HepG2 (cell line): ENCODE measurements around the gene TMEM135. TPM values are rescaled to one million over a fixed set of nuclear protein-coding genes. Genes with fewer than 3 reads are reported as not detected.

Experiments used
- ATAC-seq: fragments of 200-7000 bp; cut with Tn5 transposase; 3 replicates; pipeline ENCODE4 v1.9.1; 2020; ENCODE audit warnings: mild to moderate bottlenecking, moderate library complexity
- BruUV-seq: library from RNA; stranded (reverse); fragments of 400-500 nt; replicated peaks from 2 replicates; lab custom pipeline; 2021; lab: Mats Ljungman, UMichigan
- CTCF ChIA-PET: fragments of 300-600 bp; formaldehyde crosslinking; extraction: SDS; loops from one replicate; lab custom pipeline; 2021; ENCODE audit warnings: low total read pairs, inconsistent platforms, low intra/inter-chr PET ratio; lab: Yijun Ruan, JAX
- POLR2A ChIA-PET: fragments of 350-600 bp; sonication (Branson Sonifier 250); formaldehyde crosslinking; loops from one replicate; lab custom pipeline; 2020; ENCODE audit warnings: antibody characterized with exemption, inconsistent platforms; lab: Yijun Ruan, JAX
- DNase-seq: peaks from one replicate; pipeline ENCODE4 v3.0.0-alpha.2; 2015; ENCODE audit warnings: low spot score
- FAIRE-seq: peaks from 3 replicates; lab custom pipeline; 2011; peaks lifted over from hg19 to GRCh38; lab: Jason Lieb, UNC
- H2AFZ ChIP-seq: one replicate; pipeline ENCODE4 v1.6.1; 2011; ENCODE audit warnings: low read length, inconsistent platforms
- H3K27ac ChIP-seq: fragments of 300-600 bp; 3 replicates; pipeline ENCODE4 v1.8.0; 2011; ENCODE audit warnings: mixed run types, mild to moderate bottlenecking, mixed read lengths, low read length, inconsistent platforms; ENCODE audit not compliant: insufficient read depth; ENCODE audit errors: extremely low read length
- H3K27me3 ChIP-seq, 2 experiments: fragments of 200-600 bp in 1 of 2; 2 replicates in 1 of 2; 3 replicates in 1 of 2; pipeline versions ENCODE4 v1.6.0 to v1.8.0; 2011; ENCODE audit warnings: low read length in 2 of 2, mild to moderate bottlenecking in 2 of 2, moderate library complexity in 2 of 2, inconsistent platforms in 1 of 2; ENCODE audit not compliant: insufficient read depth in 2 of 2, control insufficient read depth in 1 of 2
- H3K36me3 ChIP-seq, 2 experiments: fragments of 200-600 bp in 1 of 2; replicated peaks in 1 of 2; 2 replicates in 1 of 2; 3 replicates in 1 of 2; pipeline versions ENCODE4 v1.5.1 to v1.8.0; 2011; ENCODE audit warnings: low read length in 2 of 2, inconsistent platforms in 1 of 2; ENCODE audit not compliant: insufficient read depth in 2 of 2, control insufficient read depth in 1 of 2
- H3K4me1 ChIP-seq: 2 replicates; pipeline ENCODE4 v1.5.1; 2012; ENCODE audit warnings: low read length, inconsistent platforms; ENCODE audit not compliant: insufficient read depth
- H3K4me2 ChIP-seq: 2 replicates; pipeline ENCODE4 v1.6.0; 2011; ENCODE audit warnings: low read depth, low read length, inconsistent platforms
- H3K4me3 ChIP-seq, 3 experiments: fragments of 200-600 bp in 1 of 3; sonication (generic), shearing (Covaris generic) in 1 of 3; replicated peaks in 1 of 3; 2 replicates each; pipeline ENCODE4 v1.5.1; 2011 to 2016; ENCODE audit warnings: low read length in 3 of 3, inconsistent platforms in 2 of 3, low read depth in 2 of 3, mild to moderate bottlenecking in 2 of 3, control low read depth in 1 of 3, mixed read lengths in 1 of 3; ENCODE audit not compliant: insufficient read depth in 1 of 3
- H3K79me2 ChIP-seq: one replicate; pipeline ENCODE4 v1.6.1; 2011; ENCODE audit warnings: low read length, inconsistent platforms; ENCODE audit not compliant: insufficient read depth
- H3K9ac ChIP-seq: 2 replicates; pipeline ENCODE4 v1.6.0; 2011; ENCODE audit warnings: mild to moderate bottlenecking, low read depth, low read length, inconsistent platforms; ENCODE audit not compliant: insufficient read depth
- H3K9me3 ChIP-seq: 2 replicates; pipeline ENCODE4 v1.5.1; 2012; ENCODE audit warnings: mild to moderate bottlenecking, low read length
- H4K20me1 ChIP-seq: 2 replicates; pipeline ENCODE4 v1.6.0; 2011; ENCODE audit warnings: inconsistent platforms, mild to moderate bottlenecking, low read length, moderate library complexity; ENCODE audit not compliant: insufficient read depth
- ARNT ChIP-seq: fragments of 450-650 bp; IDR thresholded peaks from 2 replicates; pipeline ENCODE4 v1.6.1; 2017
- CBX2 ChIP-seq, 2 experiments: fragments of 200-600 bp in 1 of 2; sonication (generic); formaldehyde crosslinking in 1 of 2; IDR thresholded peaks; 2 replicates each; pipeline versions ENCODE4 v1.7.0 to v1.8.1; 2018 to 2022; ENCODE audit warnings: low read depth in 2 of 2, low read length in 1 of 2, mild to moderate bottlenecking in 1 of 2, missing genetic modification reagents in 1 of 2
- EP300 ChIP-seq, 3 experiments: sonication (generic) in 1 of 3; formaldehyde crosslinking in 1 of 3; IDR thresholded peaks; 2 replicates each; pipeline versions ENCODE4 v1.5.1 to v1.6.1; 2011 to 2020; ENCODE audit warnings: low read depth in 2 of 3, low read length in 2 of 3, borderline replicate concordance in 1 of 3, improper control_type of control experiment in 1 of 3, mild to moderate bottlenecking in 1 of 3, missing genetic modification reagents in 1 of 3, moderate library complexity in 1 of 3
- FOSL2 ChIP-seq: sonication (generic); formaldehyde crosslinking; IDR thresholded peaks from 2 replicates; pipeline ENCODE4 v1.4.0; 2020; ENCODE audit warnings: missing genetic modification reagents
- FOXP4 ChIP-seq: sonication (generic); formaldehyde crosslinking; IDR thresholded peaks from 2 replicates; pipeline ENCODE4 v1.4.0; 2020; ENCODE audit warnings: missing genetic modification reagents
- POLR2AphosphoS2 ChIP-seq: IDR thresholded peaks from 2 replicates; pipeline ENCODE4 v1.6.1; 2011; ENCODE audit warnings: low read depth, low read length, improper control_type of control experiment
- SKI ChIP-seq: fragments of 450-650 bp; IDR thresholded peaks from one replicate; pipeline ENCODE4 v1.6.1; 2018; ENCODE audit warnings: mild to moderate bottlenecking; ENCODE audit not compliant: partially characterized antibody
- SUZ12 ChIP-seq: fragments of 150-350 bp; IDR thresholded peaks from 2 replicates; pipeline ENCODE4 v1.6.1; 2014; ENCODE audit warnings: low read depth, low read length
- TFAP4 ChIP-seq: sonication (generic); IDR thresholded peaks from 2 replicates; pipeline ENCODE4 v1.6.1; 2016; ENCODE audit warnings: low read depth, borderline replicate concordance
- ZNF274 ChIP-seq: sonication (generic); formaldehyde crosslinking; IDR thresholded peaks from 2 replicates; pipeline ENCODE4 v1.5.1; 2020; ENCODE audit warnings: mild to moderate bottlenecking, missing genetic modification reagents
- ZNF329 ChIP-seq: sonication (generic); formaldehyde crosslinking; IDR thresholded peaks from 2 replicates; pipeline ENCODE4 v1.9.0; 2021; ENCODE audit warnings: low read depth, mild to moderate bottlenecking, missing genetic modification reagents
- ZNF33A ChIP-seq: sonication (generic); formaldehyde crosslinking; IDR thresholded peaks from 2 replicates; pipeline ENCODE4 v1.5.1; 2020; ENCODE audit warnings: missing genetic modification reagents, mild to moderate bottlenecking, moderate library complexity, borderline replicate concordance
- ZNF362 ChIP-seq: sonication (generic); formaldehyde crosslinking; IDR thresholded peaks from 2 replicates; pipeline ENCODE4 v1.4.0; 2020; ENCODE audit warnings: missing genetic modification reagents, mild to moderate bottlenecking, borderline replicate concordance
- ZNF430 ChIP-seq: sonication (generic); formaldehyde crosslinking; IDR thresholded peaks from 2 replicates; pipeline ENCODE4 v1.9.0; 2021; ENCODE audit warnings: mild to moderate bottlenecking, missing genetic modification reagents
- ZNF678 ChIP-seq: sonication (generic); formaldehyde crosslinking; IDR thresholded peaks from 2 replicates; pipeline ENCODE4 v1.4.0; 2020; ENCODE audit warnings: mild to moderate bottlenecking, missing genetic modification reagents
- ZNF746 ChIP-seq: sonication (generic); formaldehyde crosslinking; IDR thresholded peaks from 2 replicates; pipeline ENCODE4 v1.8.0; 2022; ENCODE audit warnings: mild to moderate bottlenecking, missing genetic modification reagents
- in situ Hi-C: cut with HindIII; loops from 2 replicates; pipeline ENCODE4 v1.10.0; 2017; ENCODE audit warnings: low pct_unique_long_range_greater_than_20kb; ENCODE audit not compliant: extremely low pct_ligation_motif_present
- intact Hi-C: fragments of 100-400 bp; cut with micrococcal nuclease; formaldehyde crosslinking; loops from one replicate; pipeline ENCODE4 v1.10.0; 2022; ENCODE audit not compliant: unreplicated experiment
- polyA plus RNA-seq, 8 experiments: library from polyadenylated mRNA; depleted of rRNA in 3 of 8; stranded (reverse) in 7 of 8; unstranded in 1 of 8; fragments of >200 nt; fragmentation: Illumina TruSeq in 4 of 8; extraction: Trizol in 4 of 8; gene quantifications; 2 replicates each; pipeline versions ENCODE4 v1.2.1 to v1.2.3, GENCODE V29; 2011 to 2016; ENCODE audit warnings: low read depth in 4 of 8, missing spikeins in 1 of 8, mixed read lengths in 1 of 8; ENCODE audit not compliant: insufficient read depth in 1 of 8
- total RNA-seq, 5 experiments: library from RNA; depleted of rRNA; stranded (reverse); fragments of >200 nt; fragmentation: Illumina TruSeq; extraction: Trizol; gene quantifications; 2 replicates each; pipeline ENCODE4 v1.2.3, GENCODE V29; 2016; ENCODE audit warnings: low read depth in 1 of 5

Gene TMEM135
- total and polyA plus RNA-seq, 2 of the 13 experiments (the other 11 are each of a cell fraction or from before 2014, with no cell fraction given), result 36.6 to 88.9 TPM

GRCh38 chr11:87263979-87264378, 226.2 kb downstream of the TMEM135 start:
- no peak overlapping the region for H3K27ac ChIP-seq
- DNase-seq (no peak), FAIRE-seq (no peak), ATAC-seq (no peak)
- CTCF ChIA-PET, result no interaction called here
- H3K9ac ChIP-seq, result no peak overlapping the region
- no peaks in the 10 kb centered on the region for H3K27me3 ChIP-seq
- no peak overlapping the region for H3K4me3 ChIP-seq
- no peaks in the 10 kb centered on the region for H4K20me1 ChIP-seq
- POLR2A ChIA-PET, result no interaction called here
- no peak overlapping the region for H2AFZ ChIP-seq
- no peaks in the 10 kb centered on the region for H3K9me3 ChIP-seq
- in situ Hi-C loops (no loop called here), intact Hi-C loops (no loop called here)
- no peaks in the 10 kb centered on the region for H3K79me2 ChIP-seq
- no peaks in the 10 kb centered on the region for H3K4me1 ChIP-seq
- no peak overlapping the region for H3K4me2 ChIP-seq
- TF ChIP-seq TFAP4 (no peak), ZNF746 (CRISPR knock-in tag) (no peak), ZNF362 (CRISPR knock-in tag) (no peak), SKI (no peak), POLR2AphosphoS2 (no peak)
- no TSS peak for BruUV-seq
- H3K36me3 ChIP-seq, result peaks cover 0 to 4% of the 10 kb centered on the region in 2 experiments; a peak in 1 of 5 replicates

GRCh38 chr11:87265132-87265531, 227.4 kb downstream of the TMEM135 start:
- in situ Hi-C loops, result no loop called here
- POLR2A ChIA-PET, result no interaction called here
- no peaks in the 10 kb centered on the region for H4K20me1 ChIP-seq
- FAIRE-seq (no peak), ATAC-seq (no peak), DNase-seq (no peak)
- no peaks in the 10 kb centered on the region for H3K9me3 ChIP-seq
- no peak overlapping the region for H3K4me3 ChIP-seq
- H3K4me1 ChIP-seq, result no peaks in the 10 kb centered on the region
- no peaks in the 10 kb centered on the region for H3K27me3 ChIP-seq
- intact Hi-C loops, result no loop called here
- CTCF ChIA-PET, result no interaction called here
- BruUV-seq, result TSS peak; percentile 10
- no peak overlapping the region for H3K9ac ChIP-seq
- H3K36me3 ChIP-seq, result peaks cover 0 to 4% of the 10 kb centered on the region in 2 experiments; a peak in 1 of 5 replicates
- H3K4me2 ChIP-seq, result no peak overlapping the region
- no peak overlapping the region for H2AFZ ChIP-seq
- no peaks in the 10 kb centered on the region for H3K79me2 ChIP-seq
- no peak overlapping the region for H3K27ac ChIP-seq
- no peak for TF ChIP-seq FOXP4
- no peak for TF ChIP-seq SUZ12
- no peak for TF ChIP-seq ZNF329
- TF ChIP-seq ARNT, result no peak
- no peak for TF ChIP-seq ZNF33A
- no peak for TF ChIP-seq ZNF430 (CRISPR knock-in tag)
- TF ChIP-seq FOSL2 (CRISPR knock-in tag), result no peak
- TF ChIP-seq ZNF274 (CRISPR knock-in tag), result no peak
- no peak for TF ChIP-seq ZNF678 (CRISPR knock-in tag)
- TF ChIP-seq EP300 (IDR thresholded peaks at IDR 0.05; ENCODE audit: low read depth in 2 of 2, low read length in 2 of 2), result no peak
- no peak for TF ChIP-seq EP300 (CRISPR knock-in tag; IDR thresholded peaks at IDR 0.05; ENCODE audit: borderline replicate concordance)
- TF ChIP-seq CBX2 (IDR thresholded peaks at IDR 0.05; ENCODE audit: low read depth, low read length), result no peak
- no peak for TF ChIP-seq CBX2 (CRISPR knock-in tag; IDR thresholded peaks at IDR 0.05; ENCODE audit: low read depth)
